H1 (cell line): ENCODE results near the gene CADM1. TPM values are rescaled to one million over a fixed set of nuclear protein-coding genes. Genes with fewer than 3 reads are reported as not detected.

Experiments used
- CTCF ChIA-PET: fragments of 300-600 bp; sonication (Branson Sonifier 250); formaldehyde crosslinking; loops from one replicate; lab custom pipeline; 2021; ENCODE audit not compliant: partially characterized antibody; lab: Charles Lee
- POLR2A ChIA-PET: fragments of 300-600 bp; sonication (Branson Sonifier 250); formaldehyde crosslinking; loops from one replicate; lab custom pipeline; 2021; ENCODE audit warnings: inconsistent platforms; ENCODE audit not compliant: partially characterized antibody; lab: Charles Lee
- DNase-seq, 2 experiments: peaks; one replicate each; pipeline versions ENCODE4 v3.0.0 to v3.0.0-alpha.2; 2010 to 2022; ENCODE audit warnings: low spot score in 2 of 2, low read depth in 1 of 2, mixed read lengths in 1 of 2
- FAIRE-seq: peaks from 2 replicates; lab custom pipeline; 2011; peaks lifted over from hg19 to GRCh38; lab: Jason Lieb, UNC
- H2AFZ ChIP-seq: 2 replicates; pipeline ENCODE4 v1.8.1; 2012; ENCODE audit warnings: low read length, inconsistent platforms
- H2AK5ac ChIP-seq: 2 replicates; pipeline ENCODE4 v1.6.1; 2013; ENCODE audit warnings: low read depth, low read length
- H2BK120ac ChIP-seq: replicated peaks from 2 replicates; pipeline ENCODE3; 2013; ENCODE audit warnings: low read depth, low read length, inconsistent platforms
- H2BK12ac ChIP-seq: 2 replicates; pipeline ENCODE4 v1.6.1; 2013; ENCODE audit warnings: low read depth, low read length
- H2BK15ac ChIP-seq: 2 replicates; pipeline ENCODE4 v1.6.1; 2013; ENCODE audit warnings: low read length
- H2BK20ac ChIP-seq: 2 replicates; pipeline ENCODE4 v1.6.1; 2013; ENCODE audit warnings: low read length
- H2BK5ac ChIP-seq: 2 replicates; pipeline ENCODE4 v1.6.1; 2013; ENCODE audit warnings: low read depth, low read length
- H3K14ac ChIP-seq: 2 replicates; pipeline ENCODE4 v1.6.1; 2013; ENCODE audit warnings: inconsistent platforms; ENCODE audit not compliant: insufficient read length
- H3K18ac ChIP-seq: 2 replicates; pipeline ENCODE4 v1.6.1; 2013; ENCODE audit warnings: low read length; ENCODE audit errors: extremely low read depth
- H3K23ac ChIP-seq: 2 replicates; pipeline ENCODE4 v1.6.1; 2013; ENCODE audit warnings: inconsistent platforms; ENCODE audit not compliant: insufficient read length
- H3K23me2 ChIP-seq: 2 replicates; pipeline ENCODE4 v1.6.1; 2013; ENCODE audit warnings: low read depth, low read length
- H3K27ac ChIP-seq: 2 replicates; pipeline ENCODE4 v1.6.1; 2011; ENCODE audit warnings: low read depth, low read length, inconsistent platforms
- H3K27me3 ChIP-seq, 4 experiments: replicated peaks in 1 of 4; 1 replicate in 1 of 4; 2 replicates in 3 of 4; pipeline versions ENCODE4 v1.6.1 to v1.8.1; 2011 to 2013; ENCODE audit warnings: low read length in 3 of 4, mild to moderate bottlenecking in 3 of 4, inconsistent platforms in 2 of 4, mixed read lengths in 2 of 4, moderate library complexity in 1 of 4; ENCODE audit not compliant: control insufficient read depth in 3 of 4, insufficient read depth in 3 of 4; ENCODE audit errors: extremely low read depth in 1 of 4
- H3K36me3 ChIP-seq, 4 experiments: 2 replicates each; pipeline versions ENCODE4 v1.6.1 to v1.8.1; 2011 to 2013; ENCODE audit warnings: mild to moderate bottlenecking in 4 of 4, low read length in 3 of 4, moderate library complexity in 2 of 4, control low read depth in 1 of 4, inconsistent platforms in 1 of 4; ENCODE audit not compliant: insufficient read depth in 4 of 4, control insufficient read depth in 2 of 4
- H3K4ac ChIP-seq: replicated peaks from 2 replicates; pipeline ENCODE3; 2013; ENCODE audit warnings: low read length, low read depth, mixed read lengths, inconsistent platforms; ENCODE audit not compliant: insufficient read length
- H3K4me1 ChIP-seq, 4 experiments: replicated peaks in 1 of 4; 1 replicate in 1 of 4; 2 replicates in 3 of 4; pipeline versions ENCODE4 v1.6.1 to v1.8.1; 2011 to 2013; ENCODE audit warnings: low read length in 3 of 4, inconsistent platforms in 2 of 4, mixed read lengths in 1 of 4; ENCODE audit not compliant: insufficient read depth in 4 of 4, control insufficient read depth in 3 of 4
- H3K4me2 ChIP-seq, 2 experiments: 2 replicates each; pipeline versions ENCODE4 v1.6.1 to v1.8.1; 2011 to 2013; ENCODE audit warnings: low read depth in 2 of 2, low read length in 2 of 2, control low read depth in 1 of 2, inconsistent platforms in 1 of 2, mild to moderate bottlenecking in 1 of 2; ENCODE audit not compliant: insufficient read depth in 1 of 2
- H3K4me3 ChIP-seq, 4 experiments: fragments of 200-600, 300-600 bp in 1 of 4; sonication (generic), shearing (Covaris generic), sonication (Bioruptor Twin) in 1 of 4; 2 replicates each; pipeline versions ENCODE4 v1.5.1 to v1.8.1; 2011 to 2016; ENCODE audit warnings: low read length in 4 of 4, low read depth in 3 of 4, control low read depth in 2 of 4, inconsistent platforms in 2 of 4, mild to moderate bottlenecking in 2 of 4, mixed read lengths in 1 of 4, moderate library complexity in 1 of 4; ENCODE audit not compliant: insufficient read depth in 2 of 4; ENCODE audit errors: extremely low read depth in 1 of 4
- H3K56ac ChIP-seq: replicated peaks from 2 replicates; pipeline ENCODE3; 2013; ENCODE audit warnings: low read depth, mild to moderate bottlenecking, mixed read lengths, low read length, inconsistent platforms; ENCODE audit not compliant: insufficient read length
- H3K79me1 ChIP-seq: 2 replicates; pipeline ENCODE4 v1.6.1; 2013; ENCODE audit warnings: low read depth, low read length, control low read depth
- H3K79me2 ChIP-seq, 2 experiments: 2 replicates each; pipeline versions ENCODE4 v1.6.1 to v1.8.1; 2012 to 2013; ENCODE audit warnings: low read length in 2 of 2, mild to moderate bottlenecking in 2 of 2, inconsistent platforms in 1 of 2; ENCODE audit not compliant: insufficient read depth in 2 of 2, control insufficient read depth in 1 of 2
- H3K9ac ChIP-seq, 4 experiments: replicated peaks in 1 of 4; 1 replicate in 1 of 4; 2 replicates in 3 of 4; pipeline versions ENCODE4 v1.6.1 to v1.8.1; 2011 to 2013; ENCODE audit warnings: low read depth in 3 of 4, low read length in 3 of 4, control low read depth in 2 of 4, mild to moderate bottlenecking in 2 of 4, moderate library complexity in 2 of 4, inconsistent platforms in 1 of 4; ENCODE audit errors: extremely low read depth in 1 of 4
- H3K9me3 ChIP-seq, 2 experiments: 2 replicates each; pipeline versions ENCODE4 v1.6.1 to v1.8.1; 2012 to 2013; ENCODE audit warnings: mild to moderate bottlenecking in 2 of 2, moderate library complexity in 2 of 2, control low read depth in 1 of 2, inconsistent platforms in 1 of 2, low read depth in 1 of 2, low read length in 1 of 2, mixed read lengths in 1 of 2; ENCODE audit not compliant: insufficient read depth in 2 of 2
- H4K20me1 ChIP-seq, 2 experiments: replicated peaks in 1 of 2; 2 replicates each; pipeline versions ENCODE3 to v1.8.1; 2011 to 2013; ENCODE audit warnings: inconsistent platforms in 2 of 2, low read length in 2 of 2, mild to moderate bottlenecking in 1 of 2; ENCODE audit not compliant: insufficient read depth in 2 of 2, control insufficient read depth in 1 of 2
- H4K5ac ChIP-seq: 2 replicates; pipeline ENCODE4 v1.6.1; 2013; ENCODE audit warnings: low read length, low read depth, mixed read lengths, inconsistent platforms; ENCODE audit not compliant: insufficient read length
- H4K8ac ChIP-seq: 2 replicates; pipeline ENCODE4 v1.8.0; 2013; ENCODE audit warnings: mild to moderate bottlenecking, moderate library complexity, low read length, inconsistent platforms; ENCODE audit not compliant: insufficient read depth; ENCODE audit errors: extremely low read depth
- H4K91ac ChIP-seq: replicated peaks from 2 replicates; pipeline ENCODE3; 2013; ENCODE audit warnings: low read length, mixed read lengths, inconsistent platforms; ENCODE audit not compliant: insufficient read length
- BRCA1 ChIP-seq: IDR thresholded peaks from 2 replicates; pipeline ENCODE4 v1.6.1; 2012; ENCODE audit warnings: low read depth, low read length, improper control_type of control experiment
- HDAC2 ChIP-seq, 2 experiments: fragments of 300-600 bp in 1 of 2; sonication (generic) in 1 of 2; IDR thresholded peaks; 2 replicates each; pipeline ENCODE4 v1.6.1; 2011 to 2012; ENCODE audit warnings: low read depth in 2 of 2, low read length in 2 of 2, mild to moderate bottlenecking in 2 of 2, moderate library complexity in 2 of 2, borderline replicate concordance in 1 of 2, inconsistent platforms in 1 of 2
- RBBP5 ChIP-seq: IDR thresholded peaks from 2 replicates; pipeline ENCODE4 v1.7.1; 2012; ENCODE audit warnings: low read depth, mild to moderate bottlenecking, inconsistent platforms, low read length, moderate library complexity, borderline replicate concordance
- WGBS, 2 experiments: shearing (Covaris generic) in 1 of 2; methylation state at CpG; one replicate each; pipeline versions ENCODE4 v1.1.6 to v1.1.7; 2013 to 2015; ENCODE audit warnings: low lambda C conversion rate in 2 of 2, mixed read lengths in 2 of 2, inconsistent platforms in 1 of 2, low coverage in 1 of 2, missing lambda C conversion rate in 1 of 2; ENCODE audit not compliant: insufficient replicate concordance in 2 of 2, insufficient coverage in 1 of 2, insufficient read length in 1 of 2; ENCODE audit errors: extremely low coverage in 1 of 2, missing lambda C conversion rate in 1 of 2; 5-methylcytosine and 5-hydroxymethylcytosine counted together
- polyA plus RNA-seq, 7 experiments: library from polyadenylated mRNA; depleted of rRNA in 3 of 7; stranded (reverse) in 5 of 7; unstranded in 2 of 7; fragments of >200 nt in 5 of 7; fragments of 200-250 nt in 2 of 7; gene quantifications; 1 replicate in 5 of 7; 2 replicates in 1 of 7; 4 replicates in 1 of 7; pipeline versions ENCODE4 v1.2.1 to v1.2.3, GENCODE V29; 2011 to 2013; ENCODE audit warnings: missing spikeins in 2 of 7, mixed read lengths in 2 of 7
- total RNA-seq: library from RNA; stranded (reverse); fragmentation: NEBNext Ultra II Directional; extraction: Animal tissue kit (Norgen Biotek cat#: 25700); gene quantifications from 2 replicates; pipeline ENCODE4 v1.2.1, GENCODE V29; 2021

CADM1 gene
- total and polyA plus RNA-seq, 2 of the 8 experiments (the other 6 are each of a cell fraction or from before 2014, with no cell fraction given): 8.3 to 25.3 TPM

GRCh38 chr11:115314330-115314920 is 189.8 kb downstream of the CADM1 start:
- H4K20me1 ChIP-seq: no peaks in the 10 kb centered on the region
- no peak overlapping the region for H2BK5ac ChIP-seq
- no peak overlapping the region for H4K5ac ChIP-seq
- no peaks in the 10 kb centered on the region for H3K27me3 ChIP-seq
- H4K91ac ChIP-seq: no peak overlapping the region
- H3K79me2 ChIP-seq: no peaks in the 10 kb centered on the region
- ChIA-PET CTCF (interaction anchor here (0.5 to 1.6 kb wide), 6 partner anchors 9 to 540 kb away, joined by 3 to 5 read pairs (median 4); no protein-coding TSS in a partner anchor), POLR2A (no interaction called here)
- no peak overlapping the region for H3K4ac ChIP-seq
- H3K23ac ChIP-seq: no peak overlapping the region
- no peaks in the 10 kb centered on the region for H3K79me1 ChIP-seq
- H2BK120ac ChIP-seq: no peak overlapping the region
- H2BK20ac ChIP-seq: no peak overlapping the region
- WGBS, 2 experiments: 92% methylated on average over 3 of the region's 3 CpGs; no CpG with 5 or more reads in 1 of the 2 experiments
- FAIRE-seq (no peak), DNase-seq (no peak)
- no peak overlapping the region for H3K4me2 ChIP-seq
- no peak overlapping the region for H2BK15ac ChIP-seq
- TF ChIP-seq BRCA1: no peak
- TF ChIP-seq RBBP5: no peak
- no peak for TF ChIP-seq HDAC2 (IDR thresholded peaks at IDR 0.05; ENCODE audit: borderline replicate concordance in 1 of 2, low read depth in 2 of 2, low read length in 2 of 2)
- H2AK5ac ChIP-seq: no peak overlapping the region
- no peak overlapping the region for H3K4me3 ChIP-seq
- H3K18ac ChIP-seq: no peak overlapping the region
- no peaks in the 10 kb centered on the region for H3K36me3 ChIP-seq
- H3K14ac ChIP-seq: no peak overlapping the region
- H3K56ac ChIP-seq: no peak overlapping the region
- no peak overlapping the region for H2AFZ ChIP-seq
- H3K9ac ChIP-seq: no peak overlapping the region
- H3K9me3 ChIP-seq: no peaks in the 10 kb centered on the region
- no peak overlapping the region for H2BK12ac ChIP-seq
- no peak overlapping the region for H4K8ac ChIP-seq
- H3K23me2 ChIP-seq: no peaks in the 10 kb centered on the region
- no peak overlapping the region for H3K27ac ChIP-seq
- H3K4me1 ChIP-seq: no peaks in the 10 kb centered on the region
